Neural progenitor cell (in vitro differentiated cells): ENCODE data around the gene FBXL2.

Experiments
- EZH2 ChIP-seq: fragments of 200-600 bp; sonication (generic); IDR thresholded peaks from 2 replicates; pipeline ENCODE4 v1.6.1; 2017; ENCODE audit warnings: antibody characterized with exemption, mild to moderate bottlenecking, moderate library complexity
- TF ChIP-seq, protein P1 (sequence below): fragments of 200-600 bp; sonication (generic); IDR thresholded peaks from 2 replicates; pipeline ENCODE4 v1.5.1; 2017; ENCODE audit warnings: antibody characterized with exemption, mild to moderate bottlenecking

DNA sequence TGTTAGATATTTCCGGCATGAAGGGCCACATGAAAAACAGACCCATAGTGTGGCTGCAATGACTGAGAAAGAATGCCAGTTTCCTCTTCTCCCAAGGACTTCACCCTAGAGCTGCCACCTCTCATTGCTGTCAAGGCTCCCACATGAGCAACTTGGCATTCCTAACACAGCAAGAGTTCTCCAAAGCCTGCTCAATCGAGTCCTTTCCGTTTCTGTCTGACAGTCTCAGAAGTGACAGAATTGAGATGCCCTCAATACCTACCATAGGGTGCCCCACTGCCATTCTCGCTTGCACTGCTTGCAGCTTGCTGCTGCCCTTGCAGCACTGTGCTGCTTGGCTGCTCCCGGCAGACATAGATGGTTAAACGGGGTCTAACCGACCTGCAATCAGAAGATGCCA, 118.7 kb downstream of the FBXL2 start:
- no peak for TF ChIP-seq EZH2
- TF ChIP-seq, protein P1, sequence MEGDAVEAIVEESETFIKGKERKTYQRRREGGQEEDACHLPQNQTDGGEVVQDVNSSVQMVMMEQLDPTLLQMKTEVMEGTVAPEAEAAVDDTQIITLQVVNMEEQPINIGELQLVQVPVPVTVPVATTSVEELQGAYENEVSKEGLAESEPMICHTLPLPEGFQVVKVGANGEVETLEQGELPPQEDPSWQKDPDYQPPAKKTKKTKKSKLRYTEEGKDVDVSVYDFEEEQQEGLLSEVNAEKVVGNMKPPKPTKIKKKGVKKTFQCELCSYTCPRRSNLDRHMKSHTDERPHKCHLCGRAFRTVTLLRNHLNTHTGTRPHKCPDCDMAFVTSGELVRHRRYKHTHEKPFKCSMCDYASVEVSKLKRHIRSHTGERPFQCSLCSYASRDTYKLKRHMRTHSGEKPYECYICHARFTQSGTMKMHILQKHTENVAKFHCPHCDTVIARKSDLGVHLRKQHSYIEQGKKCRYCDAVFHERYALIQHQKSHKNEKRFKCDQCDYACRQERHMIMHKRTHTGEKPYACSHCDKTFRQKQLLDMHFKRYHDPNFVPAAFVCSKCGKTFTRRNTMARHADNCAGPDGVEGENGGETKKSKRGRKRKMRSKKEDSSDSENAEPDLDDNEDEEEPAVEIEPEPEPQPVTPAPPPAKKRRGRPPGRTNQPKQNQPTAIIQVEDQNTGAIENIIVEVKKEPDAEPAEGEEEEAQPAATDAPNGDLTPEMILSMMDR = no peak
